ENCODE measurements around the gene EPS8L1.

DNA sequence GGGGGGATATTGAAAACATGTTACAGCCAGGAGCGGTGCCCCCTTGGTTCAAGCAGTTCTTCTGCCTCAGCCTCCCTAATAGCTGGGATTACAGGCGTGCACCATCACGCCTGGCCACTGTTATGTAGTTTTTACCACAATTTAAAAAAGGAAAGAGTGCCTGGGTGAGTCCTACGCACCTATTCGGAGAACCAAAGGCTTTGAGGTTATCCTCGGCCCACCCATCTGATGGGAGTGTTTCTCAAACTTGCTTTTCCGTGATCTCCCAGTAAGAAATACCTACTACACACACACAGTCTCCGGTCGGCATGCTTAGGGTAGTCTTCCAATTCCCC is 33.4 kb upstream of the EPS8L1 start:
- TF ChIP-seq POLR2A (IDR thresholded peaks at IDR 0.05) (no peak), EP300 (IDR thresholded peaks at IDR 0.05) (no peak)
- TF ChIP-seq, protein P1, sequence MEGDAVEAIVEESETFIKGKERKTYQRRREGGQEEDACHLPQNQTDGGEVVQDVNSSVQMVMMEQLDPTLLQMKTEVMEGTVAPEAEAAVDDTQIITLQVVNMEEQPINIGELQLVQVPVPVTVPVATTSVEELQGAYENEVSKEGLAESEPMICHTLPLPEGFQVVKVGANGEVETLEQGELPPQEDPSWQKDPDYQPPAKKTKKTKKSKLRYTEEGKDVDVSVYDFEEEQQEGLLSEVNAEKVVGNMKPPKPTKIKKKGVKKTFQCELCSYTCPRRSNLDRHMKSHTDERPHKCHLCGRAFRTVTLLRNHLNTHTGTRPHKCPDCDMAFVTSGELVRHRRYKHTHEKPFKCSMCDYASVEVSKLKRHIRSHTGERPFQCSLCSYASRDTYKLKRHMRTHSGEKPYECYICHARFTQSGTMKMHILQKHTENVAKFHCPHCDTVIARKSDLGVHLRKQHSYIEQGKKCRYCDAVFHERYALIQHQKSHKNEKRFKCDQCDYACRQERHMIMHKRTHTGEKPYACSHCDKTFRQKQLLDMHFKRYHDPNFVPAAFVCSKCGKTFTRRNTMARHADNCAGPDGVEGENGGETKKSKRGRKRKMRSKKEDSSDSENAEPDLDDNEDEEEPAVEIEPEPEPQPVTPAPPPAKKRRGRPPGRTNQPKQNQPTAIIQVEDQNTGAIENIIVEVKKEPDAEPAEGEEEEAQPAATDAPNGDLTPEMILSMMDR (IDR thresholded peaks at IDR 0.05): no peak
